T follicular helper cell (primary cell): Measurements from ENCODE around the gene MLEC.

ENCODE experiments used
- DNase-seq: peaks from one replicate; pipeline ENCODE4 v3.0.0-alpha.2; 2020; ENCODE audit warnings: low read depth

MLEC gene

GRCh38 chr12:120692524-120693033 lies 5.6 kb downstream of the MLEC start:
- no peak for DNase-seq

GRCh38 chr12:120693848-120694247 lies 6.9 kb downstream of the MLEC start:
- no peak for DNase-seq

DNA sequence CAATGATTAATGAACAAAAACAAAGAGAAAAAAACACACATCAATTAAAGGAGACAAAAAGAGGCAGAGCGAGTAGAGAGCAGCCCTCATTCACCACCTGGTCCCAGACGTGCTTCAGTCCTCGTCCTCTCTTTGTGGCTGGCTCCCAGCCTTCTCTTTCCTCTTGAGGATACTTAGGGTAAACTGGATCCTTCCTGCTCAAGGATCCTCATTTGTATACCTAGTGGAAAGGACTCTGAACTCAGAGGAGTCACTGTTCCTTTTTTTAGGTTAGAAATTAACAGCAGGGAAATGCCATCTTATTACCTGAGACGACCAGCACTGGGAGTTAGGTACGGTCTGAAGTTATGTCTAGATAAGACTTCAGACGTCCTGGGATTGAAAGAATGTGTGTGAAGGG lies 9.7 kb downstream of the MLEC start:
- no peak for DNase-seq

- no peak for DNase-seq
Measured at GRCh38 chr12:120697344-120697743, 10.4 kb downstream of the MLEC start.

DNA sequence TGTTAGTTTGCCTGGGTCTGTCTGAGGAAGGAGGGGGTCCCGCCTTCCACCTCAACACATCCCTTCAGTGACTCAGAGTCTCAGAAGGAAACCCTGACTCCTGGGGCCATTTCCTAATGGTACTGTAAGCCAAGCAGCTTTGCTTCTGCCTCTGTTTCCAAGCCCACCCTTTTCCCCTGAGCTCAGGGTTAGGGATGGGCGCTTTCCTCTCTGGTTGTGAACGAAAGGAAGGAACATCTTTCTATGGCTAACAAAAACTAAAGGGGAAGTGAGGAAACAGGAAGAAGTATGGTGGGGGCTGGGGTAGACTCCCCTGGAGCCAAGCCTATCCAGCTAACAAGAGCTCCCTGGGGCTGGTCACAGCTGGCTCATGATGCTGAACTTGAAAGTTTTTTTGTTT lies 11.7 kb downstream of the MLEC start:
- no peak for DNase-seq

GRCh38 chr12:120699553-120699952 lies 12.6 kb downstream of the MLEC start:
- no peak for DNase-seq

DNA sequence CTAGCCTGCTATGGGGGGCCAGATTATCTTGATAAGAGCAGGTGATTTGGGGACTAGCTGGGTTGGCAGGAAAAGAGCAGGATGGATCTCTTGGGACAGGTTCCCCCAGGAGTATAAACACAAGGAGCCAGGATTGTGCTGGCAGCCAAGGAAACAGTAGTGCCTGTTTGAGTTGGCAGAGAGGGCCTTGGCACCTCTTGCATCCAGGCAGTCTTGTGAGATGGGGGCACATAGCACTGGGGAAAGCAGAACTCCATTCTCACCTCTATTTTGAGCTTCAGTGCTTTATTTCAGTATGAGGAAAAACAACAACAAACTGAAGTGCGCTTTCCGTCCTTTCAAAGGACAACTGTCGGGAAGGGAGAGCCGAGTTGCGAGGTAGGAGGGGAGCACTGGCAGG lies 13.9 kb downstream of the MLEC start:
- no peak for DNase-seq

- no peak for DNase-seq
Measured at GRCh38 chr12:120702637-120703036, 15.7 kb downstream of the MLEC start.

GRCh38 chr12:120703311-120703942 lies 16.5 kb downstream of the MLEC start:
- no peak for DNase-seq

GRCh38 chr12:120705618-120706017 lies 18.7 kb downstream of the MLEC start:
- no peak for DNase-seq

- no peak for DNase-seq
Measured at GRCh38 chr12:120706029-120706428, 19.1 kb downstream of the MLEC start.

DNA sequence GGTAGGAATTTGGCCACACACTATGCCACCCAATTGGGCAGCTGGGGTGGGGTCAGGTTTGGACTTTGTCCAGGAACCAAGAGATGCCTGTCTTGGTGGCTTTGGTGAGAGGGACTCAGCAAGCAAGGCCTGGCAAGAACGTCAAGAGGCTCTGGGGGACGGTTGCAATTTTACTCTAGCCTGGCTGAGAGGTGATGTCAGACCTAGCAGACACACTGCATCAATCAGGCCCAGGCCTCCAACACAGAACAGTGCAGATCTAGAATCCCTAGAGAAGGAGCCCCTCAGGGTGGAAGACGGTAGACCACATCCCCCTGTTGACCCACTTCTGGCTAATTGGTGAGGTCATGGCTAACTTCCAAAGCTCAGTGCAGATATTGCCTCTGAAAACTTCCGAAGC lies 21.7 kb downstream of the MLEC start:
- DNase-seq = no peak

DNA sequence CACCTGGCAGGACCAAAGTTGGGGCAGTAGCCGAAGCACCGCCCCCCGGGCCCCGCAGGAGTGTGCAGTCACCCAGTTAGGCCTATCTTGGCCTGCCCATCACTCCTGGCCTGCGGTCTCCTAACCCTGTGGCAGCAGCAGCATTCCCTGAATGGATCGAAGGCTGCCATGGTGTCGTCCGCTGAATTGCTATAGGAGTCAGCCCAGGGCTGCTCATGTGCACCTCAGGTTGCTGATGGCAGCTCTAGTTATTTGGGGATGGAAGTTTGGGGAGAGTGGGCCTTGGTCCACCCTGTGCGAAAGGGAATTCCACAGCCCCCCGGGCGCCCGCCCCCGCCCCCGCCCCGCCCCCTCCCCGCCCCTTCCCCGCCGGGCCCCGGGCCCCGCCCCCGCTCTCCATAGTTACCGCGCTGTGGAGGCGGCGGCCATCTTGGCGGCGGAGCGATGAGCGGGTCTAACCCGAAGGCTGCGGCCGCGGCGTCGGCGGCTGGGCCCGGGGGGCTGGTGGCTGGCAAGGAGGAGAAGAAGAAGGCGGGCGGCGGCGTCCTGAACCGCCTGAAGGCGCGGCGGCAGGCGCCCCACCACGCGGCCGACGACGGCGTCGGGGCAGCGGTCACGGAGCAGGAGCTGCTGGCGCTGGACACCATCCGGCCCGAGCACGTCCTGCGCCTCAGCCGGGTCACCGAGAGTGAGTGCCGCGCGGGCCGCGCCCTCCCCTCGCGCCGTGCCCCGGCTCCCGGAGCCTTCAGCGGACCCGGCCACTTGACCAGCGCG lies 23.3 kb downstream of the MLEC start, which contains the start of gene UNC119B:
Gene UNC119B, plus strand, starts transcription at position 428 of the 774 bp plus-strand sequence. Its CDS starts 17 bp downstream, at position 445.
- peak; percentile 67 for DNase-seq

GRCh38 chr12:120710805-120711296 lies 23.9 kb downstream of the MLEC start:
- DNase-seq = no peak

- no peak for DNase-seq
Measured at GRCh38 chr12:120711411-120711810, 24.5 kb downstream of the MLEC start.

- no peak for DNase-seq
Measured at GRCh38 chr12:120712610-120713009, 25.7 kb downstream of the MLEC start.

GRCh38 chr12:120713861-120714482 lies 27.0 kb downstream of the MLEC start:
- peak; percentile 55 for DNase-seq

GRCh38 chr12:120718055-120718454 lies 31.1 kb downstream of the MLEC start:
- DNase-seq = no peak

DNA sequence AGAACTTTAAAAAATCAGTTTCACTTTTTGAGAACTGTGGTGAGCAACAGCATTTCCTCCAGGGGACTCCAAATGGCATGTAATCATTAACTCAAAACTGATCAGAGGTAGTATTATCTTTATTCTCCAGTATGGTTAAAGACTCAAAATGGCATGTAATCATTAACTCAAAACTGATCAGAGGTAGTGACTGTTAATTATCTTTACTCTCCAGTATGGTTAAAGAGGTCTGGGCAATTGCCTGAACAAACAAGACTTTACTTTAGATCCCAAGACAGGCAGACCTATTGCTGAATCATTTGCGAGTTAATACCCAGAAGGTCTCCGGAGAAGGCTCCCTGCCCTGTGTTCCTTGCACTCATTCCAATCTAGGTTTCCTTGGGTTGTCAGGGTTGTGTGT lies 32.1 kb downstream of the MLEC start:
- DNase-seq = no peak

DNA sequence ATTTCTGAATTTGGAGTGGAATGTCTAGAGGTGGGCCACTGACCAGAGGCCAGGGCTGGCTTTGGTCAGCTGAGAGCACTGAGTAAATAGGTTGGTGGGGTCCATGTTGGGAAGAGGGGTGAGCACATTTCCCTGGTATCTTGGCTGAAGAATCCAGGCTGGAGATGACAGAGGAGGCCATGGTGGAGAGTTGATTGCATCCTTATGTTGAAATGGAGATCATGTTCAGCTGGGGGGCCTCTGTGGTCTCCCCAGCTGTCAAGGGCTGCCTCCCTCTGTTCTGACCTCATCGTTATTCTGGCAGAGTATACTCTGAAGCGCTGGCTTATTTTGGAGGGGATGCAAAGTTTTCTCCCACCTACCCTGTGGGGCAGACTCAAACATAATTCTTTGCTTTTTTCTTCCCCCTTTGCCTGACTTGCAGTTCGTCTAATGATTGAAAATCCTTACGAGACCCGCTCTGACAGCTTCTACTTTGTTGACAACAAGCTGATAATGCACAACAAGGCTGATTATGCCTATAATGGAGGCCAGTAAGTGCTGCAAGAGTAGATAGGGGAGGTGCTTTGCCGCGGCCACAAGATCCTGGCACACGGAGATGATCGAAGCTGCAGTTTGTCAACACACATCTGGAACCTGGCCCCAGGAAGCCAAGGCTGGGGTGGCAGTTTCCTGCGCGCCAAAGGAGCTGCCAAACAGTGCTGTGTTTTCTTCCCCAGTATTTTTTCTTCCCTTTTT lies 32.7 kb downstream of the MLEC start:
- no peak for DNase-seq

DNA sequence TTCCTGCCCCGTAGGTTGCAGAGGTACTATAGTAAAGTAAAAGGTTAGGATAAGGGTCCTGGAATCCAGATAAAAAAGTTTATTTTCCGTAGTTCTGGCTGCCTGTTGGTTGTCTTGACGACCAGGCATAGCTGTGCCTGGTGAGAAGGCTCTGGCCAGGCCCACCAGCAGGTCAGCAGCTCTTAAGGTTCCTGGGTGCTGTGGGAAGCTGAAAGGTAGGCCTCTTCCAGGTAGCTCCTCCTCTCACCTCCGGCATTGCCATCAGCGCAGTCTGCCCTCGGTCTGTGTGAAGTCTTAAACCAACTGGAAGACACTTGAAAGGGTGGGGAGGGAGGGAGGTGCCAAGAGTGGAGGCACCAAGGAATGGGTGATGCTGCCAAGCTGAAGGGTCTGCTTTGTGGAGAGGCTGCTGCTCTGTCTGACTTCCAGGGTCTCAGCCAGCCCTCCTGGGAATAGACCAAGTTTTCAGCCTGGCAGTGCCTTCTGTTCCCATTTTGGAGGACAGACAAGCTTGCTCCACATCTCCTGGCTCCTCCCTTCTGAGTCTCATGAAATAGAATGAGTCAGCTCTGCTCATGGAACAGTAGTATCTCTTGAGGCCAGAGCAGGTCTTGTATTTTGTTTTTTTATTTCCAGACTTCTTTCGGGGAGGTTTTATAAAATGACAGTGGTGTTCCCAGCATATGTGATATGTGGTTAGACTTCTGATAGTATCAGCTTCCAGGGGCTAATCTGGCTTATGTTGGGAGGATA lies 33.5 kb downstream of the MLEC start:
- no peak for DNase-seq
